Suprapubic skin (tissue), 3 donors: Measurements from ENCODE around the gene UBE4B.

ENCODE experiments used
- CTCF ChIP-seq, 2 donors: fragments of 200-600 bp in 1 of 2; fragments of 450-650 bp in 1 of 2; sonication (generic) in 1 of 2; IDR thresholded peaks; one replicate each; pipeline ENCODE4 v1.5.1; 2016 to 2019; ENCODE audit warnings: antibody characterized with exemption in 2 of 2, mild to moderate bottlenecking in 1 of 2, moderate library complexity in 1 of 2
- EP300 ChIP-seq: sonication (generic); formaldehyde crosslinking; IDR thresholded peaks from one replicate; pipeline ENCODE4 v1.6.1; 2017; ENCODE audit warnings: antibody characterized with exemption
- POLR2A ChIP-seq, 2 donors: fragments of 450-650 bp; IDR thresholded peaks; one replicate each; pipeline ENCODE4 v1.6.1; 2017; ENCODE audit warnings: antibody characterized with exemption in 2 of 2, mild to moderate bottlenecking in 2 of 2, moderate library complexity in 2 of 2

- no peak for TF ChIP-seq CTCF (IDR thresholded peaks at IDR 0.05)
- no peak for TF ChIP-seq EP300
- no peak for TF ChIP-seq POLR2A (IDR thresholded peaks at IDR 0.05)
Observed at GRCh38 chr1:10087210-10087609, 54.5 kb downstream of the UBE4B start.
